Retina (tissue), 1 donor: ENCODE data around the gene TCF23.
"Not testable (repeated sequence)": the region's sequence is repeated elsewhere in the genome, so short reads cannot be mapped to it uniquely, and the experiment has no call there.

Source experiments
- DNase-seq: peaks from one replicate; pipeline ENCODE4 v3.0.0-alpha.2; 2016

The TCF23 gene

GRCh38 chr2:27155069-27155520, 6.3 kb downstream of the TCF23 start:
- DNase-seq: no peak

- DNase-seq: no peak
Measured at GRCh38 chr2:27158468-27158867, 9.7 kb downstream of the TCF23 start.

- no peak for DNase-seq
Measured at GRCh38 chr2:27159271-27159670, 10.5 kb downstream of the TCF23 start.

GRCh38 chr2:27160191-27160590, 11.4 kb downstream of the TCF23 start:
- no peak for DNase-seq

- DNase-seq: no peak
Measured at GRCh38 chr2:27162151-27163121, 13.6 kb downstream of the TCF23 start.

- DNase-seq: no peak
Measured at GRCh38 chr2:27164960-27165763, 16.4 kb downstream of the TCF23 start.

- DNase-seq: no peak
Measured at GRCh38 chr2:27170581-27171337, 22.0 kb downstream of the TCF23 start.

- DNase-seq: no peak
Measured at GRCh38 chr2:27171351-27171848, 22.6 kb downstream of the TCF23 start.

GRCh38 chr2:27174638-27175037, 25.8 kb downstream of the TCF23 start:
- DNase-seq: no peak

- DNase-seq: no peak
Measured at GRCh38 chr2:27175330-27175729, 26.5 kb downstream of the TCF23 start.

- DNase-seq: not testable (repeated sequence)
Measured at GRCh38 chr2:27175781-27176180, 27.0 kb downstream of the TCF23 start.

- no peak for DNase-seq
Measured at GRCh38 chr2:27177441-27178351, 28.9 kb downstream of the TCF23 start.

- no peak for DNase-seq
Measured at GRCh38 chr2:27178469-27178868, 29.7 kb downstream of the TCF23 start.

GRCh38 chr2:27179344-27180000, 30.7 kb downstream of the TCF23 start:
- no peak for DNase-seq

- DNase-seq: no peak
Measured at GRCh38 chr2:27182346-27182745, 33.5 kb downstream of the TCF23 start.

GRCh38 chr2:27184115-27184514, 35.3 kb downstream of the TCF23 start:
- DNase-seq: no peak

- no peak for DNase-seq
Measured at GRCh38 chr2:27185331-27186026, 36.7 kb downstream of the TCF23 start.

GRCh38 chr2:27186613-27187345, 38.0 kb downstream of the TCF23 start:
- no peak for DNase-seq

GRCh38 chr2:27189989-27190388, 41.2 kb downstream of the TCF23 start:
- DNase-seq: no peak
